Activated CD4-positive, alpha-beta T cell treated with anti-CD3 and anti-CD28 coated beads, Interleukin-2, amount 10 ng/mL, durations not matched to agents 7 days and 5 days (primary cell): ENCODE data around the gene ERMARD. TPM values are rescaled to one million over a fixed set of nuclear protein-coding genes. Genes with fewer than 3 reads are reported as not detected.

ENCODE experiments used
- CTCF ChIA-PET: fragments of 350-600 bp; sonication (Branson Sonifier 250); formaldehyde crosslinking; loops from one replicate; lab custom pipeline; 2021; ENCODE audit warnings: antibody characterized with exemption; lab: Charles Lee
- POLR2A ChIA-PET: fragments of 350-600 bp; sonication (Branson Sonifier 250); formaldehyde crosslinking; loops from one replicate; lab custom pipeline; 2021; ENCODE audit warnings: antibody characterized with exemption; lab: Charles Lee
- DNase-seq: peaks from one replicate; pipeline ENCODE4 v3.0.0-alpha.2; 2020
- H3K27ac Mint-ChIP-seq: one replicate; pipeline ENCODE4 v1.8.0; 2021; ENCODE audit warnings: mild to moderate bottlenecking, moderate library complexity, mixed read lengths
- H3K27me3 Mint-ChIP-seq: one replicate; pipeline ENCODE4 v1.8.0; 2021; ENCODE audit warnings: mixed read lengths
- H3K36me3 Mint-ChIP-seq: one replicate; pipeline ENCODE4 v1.8.0; 2021; ENCODE audit warnings: low read depth, mixed read lengths
- H3K4me1 Mint-ChIP-seq: one replicate; pipeline ENCODE4 v1.8.0; 2021; ENCODE audit warnings: mixed read lengths
- H3K4me3 Mint-ChIP-seq: one replicate; pipeline ENCODE4 v1.8.0; 2021; ENCODE audit warnings: mild to moderate bottlenecking, moderate library complexity, mixed read lengths
- H3K9me3 Mint-ChIP-seq: one replicate; pipeline ENCODE4 v1.8.0; 2021; ENCODE audit warnings: mixed read lengths
- total RNA-seq, 2 experiments: library from RNA; stranded (reverse); gene quantifications; one replicate each; pipeline ENCODE4 v1.2.3, GENCODE V29; 2021

The ERMARD gene
- total RNA-seq, 2 experiments from 2014 or later = 28.1 to 35.6 TPM

- H3K9me3 Mint-ChIP-seq = no peaks in the 10 kb centered on the region
- ChIA-PET CTCF (no interaction called here), POLR2A (no interaction called here)
- no peaks in the 10 kb centered on the region for H3K27me3 Mint-ChIP-seq
- no peak overlapping the region for H3K27ac Mint-ChIP-seq
- no peak for DNase-seq
- peaks cover 2% of the 10 kb centered on the region for H3K4me1 Mint-ChIP-seq
- no peak overlapping the region for H3K4me3 Mint-ChIP-seq
- H3K36me3 Mint-ChIP-seq = peaks cover 33% of the 10 kb centered on the region
Measured at GRCh38 chr6:169778646-169779045, 27.2 kb downstream of the ERMARD start.

- CTCF ChIA-PET = no interaction called here
Measured at GRCh38 chr6:169779092-169779815, 27.8 kb downstream of the ERMARD start.

GRCh38 chr6:169779896-169780295 lies 28.5 kb downstream of the ERMARD start:
- H3K9me3 Mint-ChIP-seq = no peaks in the 10 kb centered on the region
- H3K27me3 Mint-ChIP-seq = no peaks in the 10 kb centered on the region
- peaks cover 33% of the 10 kb centered on the region for H3K36me3 Mint-ChIP-seq
- H3K4me1 Mint-ChIP-seq = no peaks in the 10 kb centered on the region
- no peak for DNase-seq
- CTCF ChIA-PET = no interaction called here
- POLR2A ChIA-PET = no interaction called here
- no peak overlapping the region for H3K4me3 Mint-ChIP-seq
- H3K27ac Mint-ChIP-seq = no peak overlapping the region

More at GRCh38 chr6:169779092-169779815, 27.8 kb downstream of the ERMARD start:
- DNase-seq = no peak
- no peaks in the 10 kb centered on the region for H3K27me3 Mint-ChIP-seq
- H3K27ac Mint-ChIP-seq = no peak overlapping the region
- H3K4me3 Mint-ChIP-seq = no peak overlapping the region
- no peaks in the 10 kb centered on the region for H3K4me1 Mint-ChIP-seq
- H3K36me3 Mint-ChIP-seq = peaks cover 33% of the 10 kb centered on the region
- POLR2A ChIA-PET = no interaction called here
- no peaks in the 10 kb centered on the region for H3K9me3 Mint-ChIP-seq

GRCh38 chr6:169780571-169781091 lies 29.2 kb downstream of the ERMARD start:
- H3K36me3 Mint-ChIP-seq = peaks cover 32% of the 10 kb centered on the region
- no peak for DNase-seq
- ChIA-PET POLR2A (no interaction called here), CTCF (no interaction called here)
- no peaks in the 10 kb centered on the region for H3K4me1 Mint-ChIP-seq
- no peaks in the 10 kb centered on the region for H3K27me3 Mint-ChIP-seq
- H3K4me3 Mint-ChIP-seq = no peak overlapping the region
- H3K27ac Mint-ChIP-seq = no peak overlapping the region
- no peaks in the 10 kb centered on the region for H3K9me3 Mint-ChIP-seq

GRCh38 chr6:169782966-169783365 lies 31.5 kb downstream of the ERMARD start:
- DNase-seq = no peak
- Mint-ChIP-seq H3K36me3 (peaks cover 22% of the 10 kb centered on the region), H3K27ac (no peak overlapping the region), H3K4me1 (no peaks in the 10 kb centered on the region), H3K9me3 (no peaks in the 10 kb centered on the region), H3K27me3 (peaks cover 2% of the 10 kb centered on the region), H3K4me3 (no peak overlapping the region)
- CTCF ChIA-PET = interaction anchor here (0.6 to 1.2 kb wide), 4 partner anchors 10 to 747 kb away, joined by 3 to 4 read pairs (median 3); no protein-coding TSS in a partner anchor
- POLR2A ChIA-PET = no interaction called here

- Mint-ChIP-seq H3K27me3 (peaks cover 2% of the 10 kb centered on the region), H3K4me3 (no peak overlapping the region), H3K36me3 (peaks cover 22% of the 10 kb centered on the region), H3K27ac (no peak overlapping the region), H3K4me1 (no peaks in the 10 kb centered on the region), H3K9me3 (no peaks in the 10 kb centered on the region)
- ChIA-PET CTCF (interaction anchor here (0.6 to 1.2 kb wide), 4 partner anchors 11 to 747 kb away, joined by 3 to 4 read pairs (median 3); no protein-coding TSS in a partner anchor), POLR2A (no interaction called here)
- DNase-seq = no peak
Measured at GRCh38 chr6:169783401-169783800, 32.0 kb downstream of the ERMARD start.

- peaks cover 4% of the 10 kb centered on the region for H3K27me3 Mint-ChIP-seq
- ChIA-PET POLR2A (no interaction called here), CTCF (interaction anchor here (1.2 kb wide), 1 partner anchor 10 kb away, joined by 3 read pairs; no protein-coding TSS in a partner anchor)
- H3K36me3 Mint-ChIP-seq = peaks cover 16% of the 10 kb centered on the region
- no peaks in the 10 kb centered on the region for H3K9me3 Mint-ChIP-seq
- no peaks in the 10 kb centered on the region for H3K4me1 Mint-ChIP-seq
- H3K4me3 Mint-ChIP-seq = no peak overlapping the region
- H3K27ac Mint-ChIP-seq = no peak overlapping the region
- no peak for DNase-seq
Measured at GRCh38 chr6:169783971-169784820, 32.8 kb downstream of the ERMARD start.

GRCh38 chr6:169784821-169785340 lies 33.5 kb downstream of the ERMARD start:
- peaks cover 4% of the 10 kb centered on the region for H3K27me3 Mint-ChIP-seq
- H3K4me3 Mint-ChIP-seq = no peak overlapping the region
- CTCF ChIA-PET = no interaction called here
- DNase-seq = no peak
- POLR2A ChIA-PET = no interaction called here
- H3K4me1 Mint-ChIP-seq = peaks cover 7% of the 10 kb centered on the region
- H3K36me3 Mint-ChIP-seq = peaks cover 16% of the 10 kb centered on the region
- H3K9me3 Mint-ChIP-seq = no peaks in the 10 kb centered on the region
- H3K27ac Mint-ChIP-seq = no peak overlapping the region

- DNase-seq = no peak
- H3K27ac Mint-ChIP-seq = no peak overlapping the region
- POLR2A ChIA-PET = no interaction called here
- no peak overlapping the region for H3K4me3 Mint-ChIP-seq
- CTCF ChIA-PET = no interaction called here
- H3K27me3 Mint-ChIP-seq = peaks cover 11% of the 10 kb centered on the region
- peaks cover 11% of the 10 kb centered on the region for H3K36me3 Mint-ChIP-seq
- H3K9me3 Mint-ChIP-seq = no peaks in the 10 kb centered on the region
- peaks cover 14% of the 10 kb centered on the region for H3K4me1 Mint-ChIP-seq
Measured at GRCh38 chr6:169785566-169785965, 34.1 kb downstream of the ERMARD start.

- ChIA-PET POLR2A (no interaction called here), CTCF (no interaction called here)
- DNase-seq = no peak
- Mint-ChIP-seq H3K27me3 (peaks cover 17% of the 10 kb centered on the region), H3K4me1 (peaks cover 19% of the 10 kb centered on the region), H3K36me3 (peaks cover 9% of the 10 kb centered on the region), H3K9me3 (no peaks in the 10 kb centered on the region), H3K27ac (no peak overlapping the region), H3K4me3 (no peak overlapping the region)
Measured at GRCh38 chr6:169786349-169786748, 34.9 kb downstream of the ERMARD start.

GRCh38 chr6:169787797-169788196 lies 36.4 kb downstream of the ERMARD start:
- Mint-ChIP-seq H3K27me3 (peaks cover 26% of the 10 kb centered on the region), H3K9me3 (no peaks in the 10 kb centered on the region), H3K27ac (no peak overlapping the region), H3K4me1 (peaks cover 21% of the 10 kb centered on the region), H3K4me3 (no peak overlapping the region), H3K36me3 (peaks cover 4% of the 10 kb centered on the region)
- no peak for DNase-seq
- CTCF ChIA-PET = no interaction called here
- POLR2A ChIA-PET = no interaction called here

GRCh38 chr6:169788809-169789145 lies 37.4 kb downstream of the ERMARD start:
- H3K36me3 Mint-ChIP-seq = no peaks in the 10 kb centered on the region

More at GRCh38 chr6:169788809-169789145, 37.4 kb downstream of the ERMARD start:
- ChIA-PET POLR2A (no interaction called here), CTCF (no interaction called here)
- Mint-ChIP-seq H3K27ac (no peak overlapping the region), H3K9me3 (no peaks in the 10 kb centered on the region), H3K4me3 (no peak overlapping the region), H3K4me1 (peaks cover 21% of the 10 kb centered on the region), H3K27me3 (peaks cover 34% of the 10 kb centered on the region)
- DNase-seq = no peak
